C4-2B (cell line): ENCODE data around the gene TGFB1.

Source experiments
- H3K27ac ChIP-seq: fragments of 450-650 bp; 2 replicates; pipeline ENCODE4 v1.5.1; 2017
- ZFX ChIP-seq: fragments of 450-650 bp; IDR thresholded peaks from 2 replicates; pipeline ENCODE4 v1.6.1; 2017
- TF ChIP-seq, protein P1 (sequence below): fragments of 450-650 bp; conservative IDR thresholded peaks from 2 replicates; pipeline ENCODE4 v1.5.1; 2017; ENCODE audit warnings: mild to moderate bottlenecking

TGFB1 gene

DNA sequence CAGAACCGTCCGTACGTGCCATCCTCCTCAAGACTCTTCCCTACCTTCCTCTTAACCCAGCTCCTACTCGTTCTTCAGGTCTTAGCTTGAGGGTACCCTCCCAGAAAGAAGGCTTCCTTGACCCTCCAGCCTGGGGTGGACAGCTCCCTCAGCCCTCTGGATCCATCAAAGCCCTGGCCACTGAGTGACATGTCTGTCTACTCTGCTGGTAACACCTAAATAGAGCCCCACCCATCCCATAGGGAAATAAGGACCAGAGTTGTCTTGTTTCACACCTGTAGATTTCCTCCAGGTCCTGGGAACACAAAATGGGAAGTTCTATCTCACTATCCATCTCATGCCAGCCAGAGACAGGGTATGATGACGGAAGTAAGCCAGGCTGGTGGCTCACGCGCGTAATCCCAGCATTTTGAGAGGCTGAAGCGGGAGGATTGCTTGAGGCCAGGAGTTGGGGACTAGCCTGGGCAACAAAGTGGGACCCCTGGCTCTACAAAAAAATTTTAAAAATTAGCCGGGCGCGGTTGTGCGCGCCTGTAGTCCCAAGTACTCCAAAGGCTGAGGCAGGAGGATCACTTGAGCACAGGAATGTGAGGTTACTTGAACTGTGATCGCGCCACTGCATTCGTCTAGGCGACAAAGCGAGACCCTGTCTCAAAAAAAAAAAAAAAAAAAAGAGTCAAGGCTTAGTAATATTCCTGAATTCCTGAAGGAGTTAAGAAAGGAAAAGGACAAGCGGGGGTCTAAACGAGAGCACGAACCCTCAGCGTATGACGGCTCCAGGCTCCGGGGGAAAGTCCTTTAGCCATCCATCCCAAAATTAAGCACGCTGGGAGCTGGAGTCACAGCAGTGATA, 44.3 kb downstream of the TGFB1 start:
- TF ChIP-seq, protein P1, sequence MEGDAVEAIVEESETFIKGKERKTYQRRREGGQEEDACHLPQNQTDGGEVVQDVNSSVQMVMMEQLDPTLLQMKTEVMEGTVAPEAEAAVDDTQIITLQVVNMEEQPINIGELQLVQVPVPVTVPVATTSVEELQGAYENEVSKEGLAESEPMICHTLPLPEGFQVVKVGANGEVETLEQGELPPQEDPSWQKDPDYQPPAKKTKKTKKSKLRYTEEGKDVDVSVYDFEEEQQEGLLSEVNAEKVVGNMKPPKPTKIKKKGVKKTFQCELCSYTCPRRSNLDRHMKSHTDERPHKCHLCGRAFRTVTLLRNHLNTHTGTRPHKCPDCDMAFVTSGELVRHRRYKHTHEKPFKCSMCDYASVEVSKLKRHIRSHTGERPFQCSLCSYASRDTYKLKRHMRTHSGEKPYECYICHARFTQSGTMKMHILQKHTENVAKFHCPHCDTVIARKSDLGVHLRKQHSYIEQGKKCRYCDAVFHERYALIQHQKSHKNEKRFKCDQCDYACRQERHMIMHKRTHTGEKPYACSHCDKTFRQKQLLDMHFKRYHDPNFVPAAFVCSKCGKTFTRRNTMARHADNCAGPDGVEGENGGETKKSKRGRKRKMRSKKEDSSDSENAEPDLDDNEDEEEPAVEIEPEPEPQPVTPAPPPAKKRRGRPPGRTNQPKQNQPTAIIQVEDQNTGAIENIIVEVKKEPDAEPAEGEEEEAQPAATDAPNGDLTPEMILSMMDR, result no peak
- no peak for TF ChIP-seq ZFX
- H3K27ac ChIP-seq, result peak overlapping the region; percentile 87

GRCh38 chr19:41308450-41309179, 45.1 kb downstream of the TGFB1 start:
- H3K27ac ChIP-seq, result peak overlapping the region; percentile 87; the same call in 1 of the 2 replicates
- TF ChIP-seq, protein P1, result peak; percentile 87
- TF ChIP-seq ZFX, result no peak

DNA sequence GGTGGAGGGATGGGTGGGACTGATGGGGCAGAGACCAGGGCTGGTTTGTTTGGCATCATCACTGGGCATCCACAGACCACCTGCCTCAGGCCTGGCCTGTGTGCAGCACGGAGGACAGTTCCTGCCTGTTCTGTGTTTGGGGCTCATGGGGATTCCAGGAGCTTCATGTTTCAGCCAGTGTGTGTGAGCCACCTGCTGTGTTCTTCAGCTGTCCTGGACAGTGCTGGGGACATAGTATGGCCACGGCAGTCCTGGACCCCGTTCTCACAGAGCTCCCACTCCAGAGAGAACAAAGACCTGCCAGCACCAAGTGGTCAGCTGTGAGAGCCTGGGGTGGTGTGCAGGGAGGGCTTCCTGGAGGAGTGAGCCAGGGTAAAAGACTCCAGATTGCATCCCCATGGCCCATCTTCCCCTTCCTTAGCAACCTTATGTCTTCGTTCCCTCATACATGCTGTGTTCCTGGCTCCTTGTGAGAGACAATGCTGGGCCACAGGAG, 45.7 kb downstream of the TGFB1 start:
- H3K27ac ChIP-seq, result 0 out of 2 replicates have a peak overlapping the region, but pooled peaks have one; percentile 6
- TF ChIP-seq, protein P1, result no peak
- no peak for TF ChIP-seq ZFX

- TF ChIP-seq, protein P1, result no peak
- no peak for TF ChIP-seq ZFX
- H3K27ac ChIP-seq, result no peak overlapping the region
These were observed 46.4 kb downstream of the TGFB1 start for GRCh38 chr19:41307090-41307875.

DNA sequence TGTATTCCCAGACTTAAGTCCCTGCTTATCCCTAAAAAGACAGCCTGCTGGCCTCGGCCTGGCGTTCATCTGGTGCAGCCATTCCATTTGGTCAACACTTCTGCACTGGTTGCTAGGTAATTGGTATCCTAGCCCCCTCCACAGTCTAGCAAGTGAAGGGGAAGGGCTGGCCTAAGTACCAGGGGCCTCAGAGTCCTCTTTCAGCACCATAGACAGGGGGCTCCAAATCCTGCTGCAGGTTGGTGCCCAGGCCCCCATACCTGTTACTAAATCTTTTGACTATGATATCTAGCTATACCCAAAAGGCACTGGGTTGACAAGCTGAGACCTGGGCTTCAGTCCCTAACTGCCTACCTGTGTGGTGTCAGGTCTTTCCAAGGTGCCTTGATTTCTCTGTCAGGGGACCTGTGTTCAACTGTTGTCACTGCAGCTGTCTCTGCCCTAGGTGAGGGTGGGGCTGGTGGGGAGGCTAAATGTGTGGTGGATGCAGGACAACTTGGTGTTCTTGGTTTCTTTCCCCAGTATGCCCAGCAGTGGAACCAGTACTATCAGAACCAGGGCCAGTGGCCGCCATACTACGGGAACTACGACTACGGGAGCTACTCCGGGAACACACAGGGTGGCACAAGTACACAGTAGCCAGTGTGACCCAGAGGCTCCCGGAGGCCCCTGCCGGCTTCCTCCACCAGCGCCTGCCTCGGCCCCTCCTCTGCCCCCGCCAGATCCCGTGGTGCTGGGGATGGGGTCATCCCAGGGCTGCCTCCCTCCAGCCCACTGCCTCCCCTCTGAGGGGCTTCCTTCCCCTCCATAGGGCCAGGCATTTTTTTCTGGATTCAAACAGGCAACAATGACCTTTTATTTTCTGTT, 47.6 kb downstream of the TGFB1 start:
- TF ChIP-seq ZFX, result no peak
- TF ChIP-seq, protein P1, result no peak
- H3K27ac ChIP-seq, result no peak overlapping the region

- H3K27ac ChIP-seq, result no peak overlapping the region
These were observed 48.8 kb downstream of the TGFB1 start for GRCh38 chr19:41304706-41305483.

More at GRCh38 chr19:41304706-41305483, 48.8 kb downstream of the TGFB1 start:
- TF ChIP-seq ZFX, result no peak
- TF ChIP-seq, protein P1, result no peak
